GM04503 (cell line): ENCODE measurements around the gene IFNA5.

Source experiments
- DNase-seq: peaks from one replicate; pipeline ENCODE4 v3.0.0-alpha.2; 2012; ENCODE audit warnings: low read depth

Gene IFNA5

DNA sequence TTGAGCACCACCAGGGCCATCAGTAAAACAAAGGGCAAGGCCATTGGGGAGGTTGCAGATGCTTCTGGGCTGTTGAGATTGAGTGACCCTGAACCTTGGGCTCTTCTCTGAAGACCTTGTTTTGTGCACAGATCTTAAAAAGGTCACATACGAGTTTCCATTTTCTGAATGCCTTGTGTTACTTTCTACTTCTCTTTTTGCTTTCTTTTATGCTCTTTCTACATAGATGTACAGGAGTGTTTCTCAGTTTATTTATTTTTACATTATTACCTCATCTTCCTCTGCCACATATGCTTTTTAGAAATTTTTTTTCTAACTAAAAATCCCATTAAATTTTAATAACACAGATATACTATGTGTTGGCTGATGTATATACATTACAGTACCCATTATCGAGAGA is at the start of gene IFNA5:
Gene IFNA5, minus strand, starts transcription at position 101 of the 400 bp plus-strand sequence. Its CDS starts 57 bp downstream, at position 44.
- no peak for DNase-seq

DNA sequence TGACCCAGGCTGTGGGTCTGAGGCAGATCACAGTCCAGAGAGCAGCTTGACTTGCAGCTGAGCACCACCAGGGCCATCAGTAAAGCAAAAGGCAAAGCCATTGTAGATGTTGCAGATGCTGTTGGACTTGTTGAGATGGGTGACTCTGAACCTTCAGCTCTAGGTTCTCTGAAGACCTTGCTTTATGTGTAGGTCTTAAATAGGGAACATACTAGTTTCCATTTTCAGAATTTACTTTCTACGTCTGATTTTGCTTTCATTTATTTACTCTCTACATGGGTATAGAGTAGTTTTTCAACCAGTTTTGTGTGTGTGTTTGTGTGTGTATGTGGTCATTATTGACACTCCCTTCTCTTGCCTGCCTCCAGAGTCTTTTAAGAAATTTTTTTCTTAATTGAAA is 45.7 kb upstream of the IFNA5 start, which contains the start of gene IFNA6:
Gene IFNA6, minus strand, starts transcription at position 101 of the 400 bp plus-strand sequence. Its CDS starts 0 bp downstream, at position 101.
- DNase-seq = no peak

DNA sequence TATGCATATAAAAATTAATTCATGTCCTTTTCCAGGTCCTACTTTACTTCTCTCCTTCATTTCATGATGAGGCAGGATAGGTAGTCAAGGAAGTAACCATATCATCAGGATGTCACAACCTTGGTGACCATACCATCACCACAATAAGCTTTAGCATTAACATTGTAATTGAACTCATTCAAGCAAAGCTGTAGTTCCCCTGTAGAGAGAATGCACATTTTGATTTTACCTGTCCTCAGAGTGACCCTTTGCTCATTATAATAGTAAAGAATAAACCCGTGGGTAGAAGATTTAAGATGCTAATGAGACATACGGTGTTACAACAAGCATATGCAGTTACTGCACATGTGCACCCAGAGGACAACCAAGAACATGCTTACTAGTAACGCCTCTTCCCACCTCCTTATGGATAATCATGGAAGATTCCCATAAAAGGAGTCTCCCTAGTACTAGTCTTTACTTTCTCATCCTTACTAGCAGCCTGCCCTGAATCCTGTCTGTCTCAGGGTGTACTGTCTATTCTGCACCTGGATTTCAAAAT is 43.4 kb upstream of the IFNA5 start:
- no peak for DNase-seq

GRCh38 chr9:21340735-21341134 is 35.6 kb upstream of the IFNA5 start:
- no peak for DNase-seq

DNA sequence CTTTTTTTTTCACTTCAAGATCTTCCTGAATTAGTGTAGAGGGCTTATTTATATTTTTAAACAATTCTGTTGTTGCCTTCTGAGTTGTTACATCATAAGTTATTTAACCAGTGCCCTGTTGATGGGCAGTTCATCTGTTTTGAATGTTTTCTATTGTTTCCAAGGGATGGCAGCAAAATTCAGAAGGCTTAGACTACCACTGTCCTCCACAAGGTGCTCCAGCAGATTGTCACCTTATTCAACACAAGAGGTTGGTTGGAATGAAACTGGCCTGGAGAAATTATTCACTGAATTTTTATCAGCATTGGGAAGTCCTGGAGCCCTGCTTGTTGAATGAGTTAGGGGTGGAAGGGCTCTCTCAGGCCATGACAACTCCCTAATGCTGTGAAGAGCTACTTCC is 31.3 kb upstream of the IFNA5 start:
- no peak for DNase-seq

DNA sequence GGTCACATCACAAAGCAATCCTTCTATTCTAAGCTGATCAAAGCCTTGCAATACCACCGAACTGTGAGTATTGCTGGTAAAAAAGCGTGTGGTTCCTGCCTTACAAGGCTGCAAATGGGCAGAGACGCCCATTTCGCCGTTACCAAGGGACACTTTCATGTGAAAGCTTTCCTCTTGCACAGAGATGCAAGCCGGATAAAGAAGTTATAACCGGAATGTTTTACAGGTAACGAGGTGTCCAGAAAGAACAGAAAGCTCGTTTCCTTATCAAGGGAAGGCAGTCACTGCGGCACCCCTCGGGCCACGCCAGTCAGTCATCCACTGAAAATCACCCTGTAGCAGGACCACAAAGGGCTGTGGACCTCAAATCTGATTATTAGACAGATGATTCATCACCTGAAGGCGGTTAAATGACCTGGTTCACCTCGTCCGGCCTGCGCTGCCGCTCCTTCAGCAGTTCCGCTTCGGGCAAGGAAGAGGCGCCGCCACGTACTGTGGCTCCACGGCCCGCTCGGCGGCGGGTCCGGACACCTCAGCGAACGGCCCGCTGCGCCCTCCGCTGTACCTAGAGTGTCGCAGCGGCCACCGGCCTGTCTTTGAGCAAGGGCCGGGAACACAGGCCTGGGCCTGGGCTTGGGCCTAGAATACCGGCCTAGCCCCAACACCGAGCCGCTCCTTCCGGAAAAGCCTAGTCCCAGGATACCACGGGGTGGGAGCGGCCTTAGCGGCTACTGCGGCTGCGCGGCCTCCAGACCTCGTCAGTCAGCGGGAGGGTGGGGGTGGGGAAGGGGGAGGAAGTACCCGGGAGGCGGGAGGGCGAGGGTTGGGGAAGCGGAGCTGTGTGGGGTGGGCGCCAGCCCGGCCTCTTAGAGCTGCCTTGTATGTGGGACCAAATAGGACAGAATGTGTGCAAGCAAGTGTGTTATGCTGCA is 29.9 kb upstream of the IFNA5 start, which contains the start of gene KLHL9:
Gene KLHL9, minus strand, starts transcription at position 704 of the 932 bp plus-strand sequence. Its CDS starts 545 bp downstream, at position 159.
- DNase-seq = peak; percentile 56

GRCh38 chr9:21333226-21333625 is 28.1 kb upstream of the IFNA5 start:
- no peak for DNase-seq

DNA sequence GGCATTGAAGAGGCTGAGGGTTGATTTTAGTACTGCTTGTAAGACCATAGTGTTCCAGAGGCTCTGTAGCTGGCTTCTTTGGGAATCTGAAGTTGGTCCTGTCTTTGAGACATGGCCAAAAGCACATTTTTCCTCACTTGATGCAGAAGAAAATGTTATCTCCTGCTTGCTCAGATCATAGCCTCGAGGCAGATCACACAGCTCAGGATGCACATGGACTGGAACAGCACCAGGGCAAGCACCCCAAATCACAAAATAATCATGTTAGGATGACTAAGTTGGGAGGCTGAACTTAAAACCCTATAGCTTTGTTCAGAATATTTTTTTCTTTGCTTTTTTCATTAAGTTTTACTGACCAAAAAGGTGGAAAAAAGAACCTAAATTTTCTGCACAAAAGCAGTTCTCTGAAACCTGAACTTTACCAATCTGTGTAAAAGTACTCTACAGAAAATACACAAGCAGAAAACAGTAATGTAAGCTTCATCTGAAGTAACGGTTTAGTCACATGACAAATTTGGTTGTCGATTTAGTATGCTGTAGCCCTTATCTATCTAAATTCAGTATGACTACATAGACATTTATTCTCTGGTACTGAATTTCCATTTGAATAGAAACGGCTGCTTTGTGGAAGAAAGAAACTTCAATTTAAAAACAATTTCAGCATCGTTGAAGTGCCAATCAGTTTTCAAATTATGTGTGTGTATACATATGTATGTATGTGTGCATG is 26.7 kb upstream of the IFNA5 start:
- no peak for DNase-seq

GRCh38 chr9:21326526-21327139 is 21.5 kb upstream of the IFNA5 start:
- DNase-seq = no peak

GRCh38 chr9:21324047-21324446 is 18.9 kb upstream of the IFNA5 start:
- no peak for DNase-seq

DNA sequence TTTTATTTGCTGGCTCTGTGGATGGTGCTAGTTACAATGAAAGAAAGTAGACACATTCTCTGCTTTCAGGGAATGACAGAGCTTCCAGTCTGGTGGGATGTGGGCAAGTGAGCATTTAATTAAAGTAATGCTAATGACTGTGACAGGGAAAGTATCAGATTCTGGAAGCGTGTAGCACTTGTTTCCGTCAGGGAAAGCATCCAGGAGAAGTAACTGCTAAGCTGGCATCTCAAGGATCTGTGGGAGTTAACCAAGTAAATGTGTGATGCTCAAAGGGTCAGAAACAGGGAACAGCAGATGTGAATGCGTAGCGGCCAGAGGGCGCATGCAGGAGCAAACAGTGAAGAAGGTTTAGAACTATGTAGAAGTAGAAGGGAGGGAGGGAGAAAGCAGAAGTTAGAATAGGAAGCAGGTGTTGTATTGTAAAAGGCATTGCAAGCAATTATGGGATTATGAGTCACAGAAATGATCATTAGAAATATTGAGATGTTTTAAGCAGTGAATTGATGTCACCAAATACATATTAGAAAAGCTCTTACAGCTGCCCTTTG is 17.9 kb upstream of the IFNA5 start:
- no peak for DNase-seq

DNA sequence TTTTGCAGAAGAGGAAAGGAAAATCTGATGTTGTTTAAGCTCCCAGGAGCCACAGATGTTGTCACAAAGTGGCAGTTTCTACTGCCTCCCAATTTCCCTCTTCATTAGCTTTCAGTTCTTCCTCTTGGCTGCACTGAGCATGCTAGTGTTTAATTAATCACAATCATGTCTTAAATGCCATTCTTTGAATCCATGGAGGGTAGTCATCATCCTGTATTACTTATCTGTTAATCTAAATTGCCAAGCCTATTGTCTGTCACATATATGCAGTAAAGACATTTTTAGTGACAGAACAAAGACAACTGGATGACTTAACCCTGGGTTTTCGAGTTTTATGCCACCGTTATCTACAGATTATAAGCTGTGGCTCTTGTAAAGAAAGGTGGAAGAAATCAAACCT is 15.4 kb upstream of the IFNA5 start:
- DNase-seq = no peak

GRCh38 chr9:21317956-21318923 is 13.1 kb upstream of the IFNA5 start:
- DNase-seq = no peak

GRCh38 chr9:21316860-21317259 is 11.7 kb upstream of the IFNA5 start:
- no peak for DNase-seq

- no peak for DNase-seq
Measured at GRCh38 chr9:21316032-21316842, 11.1 kb upstream of the IFNA5 start.

- no peak for DNase-seq
Measured at GRCh38 chr9:21314152-21314551, 9.0 kb upstream of the IFNA5 start.

GRCh38 chr9:21311889-21312288 is 6.8 kb upstream of the IFNA5 start:
- DNase-seq = no peak

- DNase-seq = no peak
Measured at GRCh38 chr9:21295992-21296391, 9.1 kb downstream of the IFNA5 start.

GRCh38 chr9:21294904-21295538 is 10.1 kb downstream of the IFNA5 start:
- DNase-seq = no peak
